ENCODE data around the gene EAF2. TPM values are rescaled to one million over a fixed set of nuclear protein-coding genes. Genes with fewer than 3 reads are reported as not detected.

The EAF2 gene
- total and polyA plus RNA-seq, 9 donors, result 0.83 to 6.1 (median 2.6) TPM

GRCh38 chr3:121817753-121818152, 17.3 kb upstream of the EAF2 start:
- Histone ChIP-seq H3K27ac (no peak overlapping the region), H3K27me3 (no peaks in the 10 kb centered on the region), H3K36me3 (no peaks in the 10 kb centered on the region), H3K4me3 (no peak overlapping the region), H3K9me3 (no peaks in the 10 kb centered on the region), H3K4me1 (ENCODE audit: insufficient read depth) (no peaks in the 10 kb centered on the region)
- no peak for DNase-seq
- intact Hi-C loops (cut with DNase I), result no loop called here
- TF ChIP-seq EP300 (IDR thresholded peaks at IDR 0.05) (no peak), CTCF (IDR thresholded peaks at IDR 0.05) (no peak), POLR2A (IDR thresholded peaks at IDR 0.05) (no peak)

GRCh38 chr3:121818578-121818977, 16.4 kb upstream of the EAF2 start:
- 88 to 95% (median 94%) methylated on average over 2 of the region's 2 CpGs for WGBS, 3 donors
- H3K4me3 ChIP-seq, result no peak overlapping the region
- no peaks in the 10 kb centered on the region for H3K36me3 ChIP-seq
- no peak for DNase-seq
- TF ChIP-seq EP300 (IDR thresholded peaks at IDR 0.05), result no peak
- intact Hi-C loops (cut with DNase I), result no loop called here
- no peaks in the 10 kb centered on the region for H3K4me1 ChIP-seq (ENCODE audit: insufficient read depth)
- H3K27ac ChIP-seq, result no peak overlapping the region
- H3K27me3 ChIP-seq, result no peaks in the 10 kb centered on the region
- H3K9me3 ChIP-seq, result no peaks in the 10 kb centered on the region

GRCh38 chr3:121819236-121819635, 15.8 kb upstream of the EAF2 start:
- no peaks in the 10 kb centered on the region for H3K27me3 ChIP-seq
- TF ChIP-seq POLR2A (IDR thresholded peaks at IDR 0.05) (no peak), EP300 (IDR thresholded peaks at IDR 0.05) (no peak), CTCF (IDR thresholded peaks at IDR 0.05) (no peak)
- no peak for DNase-seq
- H3K9me3 ChIP-seq, result no peaks in the 10 kb centered on the region
- no peaks in the 10 kb centered on the region for H3K4me1 ChIP-seq (ENCODE audit: insufficient read depth)
- H3K27ac ChIP-seq, result no peak overlapping the region
- WGBS, 3 donors, result 92 to 98% (median 96%) methylated on average over 3 of the region's 3 CpGs
- intact Hi-C loops (cut with DNase I), result no loop called here
- no peaks in the 10 kb centered on the region for H3K36me3 ChIP-seq
- no peak overlapping the region for H3K4me3 ChIP-seq

- H3K9me3 ChIP-seq, result no peaks in the 10 kb centered on the region
- no peak overlapping the region for H3K27ac ChIP-seq
- 76 to 93% (median 90%) methylated on average over 2 of the region's 2 CpGs for WGBS, 3 donors
- DNase-seq, result no peak
- H3K36me3 ChIP-seq, result no peaks in the 10 kb centered on the region
- intact Hi-C loops (cut with DNase I), result no loop called here
- H3K27me3 ChIP-seq, result no peaks in the 10 kb centered on the region
- H3K4me3 ChIP-seq, result no peak overlapping the region
- TF ChIP-seq CTCF (IDR thresholded peaks at IDR 0.05) (no peak), POLR2A (IDR thresholded peaks at IDR 0.05) (no peak), EP300 (IDR thresholded peaks at IDR 0.05) (no peak)
- no peaks in the 10 kb centered on the region for H3K4me1 ChIP-seq (ENCODE audit: insufficient read depth)
Observed at GRCh38 chr3:121821421-121822199, 13.4 kb upstream of the EAF2 start.

- intact Hi-C loops (cut with DNase I), result no loop called here
- H3K4me1 ChIP-seq (ENCODE audit: insufficient read depth), result no peaks in the 10 kb centered on the region
- H3K36me3 ChIP-seq, result no peaks in the 10 kb centered on the region
Observed at GRCh38 chr3:121822973-121823372, 12.0 kb upstream of the EAF2 start.

More at GRCh38 chr3:121822973-121823372, 12.0 kb upstream of the EAF2 start:
- TF ChIP-seq POLR2A (IDR thresholded peaks at IDR 0.05), result no peak
- no peak for TF ChIP-seq CTCF (IDR thresholded peaks at IDR 0.05)
- TF ChIP-seq EP300 (IDR thresholded peaks at IDR 0.05), result no peak
- Histone ChIP-seq H3K27me3 (no peaks in the 10 kb centered on the region), H3K27ac (no peak overlapping the region), H3K9me3 (no peaks in the 10 kb centered on the region), H3K4me3 (no peak overlapping the region)
- 95 to 100% (median 98%) methylated on average over 1 of the region's 1 CpG for WGBS, 3 donors
- no peak for DNase-seq
